GM18907 (cell line): Measurements from ENCODE around the gene UCHL3.
A peak's percentile ranks its signal among the peaks of the same experiment; 100 is the strongest.

ENCODE experiments used
- ATAC-seq: cut with Tn5 transposase; IDR thresholded peaks from one replicate; pipeline ENCODE4 v1.9.1; 2021; ENCODE audit warnings: mild to moderate bottlenecking, moderate library complexity; ENCODE audit not compliant: unreplicated experiment

The UCHL3 gene

DNA sequence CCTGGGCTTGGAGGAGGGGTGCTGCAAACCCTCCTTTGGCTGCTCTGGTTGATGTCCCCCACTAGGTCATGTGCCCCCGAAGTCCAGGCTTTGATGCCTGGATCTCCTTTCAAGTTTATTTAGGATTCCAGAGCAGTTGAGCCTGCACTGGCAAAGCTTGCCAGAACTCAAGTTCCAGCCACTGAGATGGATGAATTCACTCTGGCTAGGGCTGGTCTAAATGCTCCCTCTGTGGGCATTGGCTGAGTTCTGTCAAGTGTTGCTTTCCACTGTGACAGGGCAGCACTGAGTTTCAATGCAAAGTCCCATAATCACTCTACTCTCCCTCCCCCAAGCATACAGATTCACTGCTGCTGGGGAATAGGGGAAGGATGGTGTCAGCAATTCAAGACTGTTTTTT is 68.7 kb downstream of the UCHL3 start:
- ATAC-seq = no peak

DNA sequence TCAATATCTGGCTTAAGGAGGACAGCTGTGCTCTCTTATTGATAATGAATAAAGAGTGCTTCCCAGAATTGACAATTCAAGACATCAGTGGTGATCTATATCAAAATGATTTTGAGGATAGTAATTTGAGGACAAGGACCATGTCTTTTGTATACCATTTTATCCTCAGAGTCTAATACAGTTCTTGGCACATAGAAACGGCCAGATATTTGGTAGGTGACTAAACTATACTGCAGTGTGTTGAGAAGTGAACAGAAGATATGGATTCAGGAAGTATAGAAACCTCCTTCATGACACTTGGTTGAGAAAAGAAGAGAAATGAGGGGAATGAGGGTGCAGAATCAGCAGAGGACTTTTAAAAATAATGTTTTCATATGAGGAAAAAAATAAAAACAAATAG is 70.4 kb downstream of the UCHL3 start:
- no peak for ATAC-seq

DNA sequence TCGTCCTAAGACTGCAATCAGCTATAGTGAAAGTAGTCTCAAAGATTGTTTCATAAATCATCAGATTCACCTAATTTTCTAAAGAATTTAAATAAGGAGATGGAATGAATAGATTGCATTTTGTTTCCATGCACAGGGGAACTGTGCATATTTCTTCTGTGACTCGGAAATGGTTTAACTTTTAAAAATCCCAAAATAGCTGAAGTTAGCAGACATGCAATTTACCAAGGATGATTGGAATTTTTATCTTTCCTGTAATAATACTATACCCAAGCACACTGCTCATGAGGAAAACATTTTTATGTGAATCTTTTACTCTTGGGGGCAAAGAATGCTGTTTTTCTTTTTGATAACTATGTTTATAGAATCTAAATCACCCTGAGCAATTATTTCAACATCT is 71.6 kb downstream of the UCHL3 start:
- ATAC-seq = no peak

DNA sequence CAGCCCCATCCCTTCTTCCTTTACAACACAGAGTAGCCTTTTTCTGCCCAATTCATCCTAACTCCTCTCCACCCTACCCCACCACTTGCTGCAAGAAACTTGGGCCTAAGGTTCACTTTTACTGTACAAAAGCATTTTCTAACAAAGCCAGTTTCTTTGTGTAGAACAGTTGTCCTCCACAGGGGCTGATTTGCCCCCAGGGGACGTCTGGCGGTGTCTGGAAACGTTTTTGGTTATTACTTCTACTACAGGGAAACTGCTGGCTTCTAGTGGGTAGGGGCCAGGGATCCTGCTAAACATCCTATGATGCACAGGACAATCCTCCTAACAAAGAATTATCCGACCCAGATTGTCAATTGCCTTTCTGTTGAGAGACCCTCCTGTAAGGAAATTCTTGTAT is 79.2 kb downstream of the UCHL3 start:
- ATAC-seq = no peak

DNA sequence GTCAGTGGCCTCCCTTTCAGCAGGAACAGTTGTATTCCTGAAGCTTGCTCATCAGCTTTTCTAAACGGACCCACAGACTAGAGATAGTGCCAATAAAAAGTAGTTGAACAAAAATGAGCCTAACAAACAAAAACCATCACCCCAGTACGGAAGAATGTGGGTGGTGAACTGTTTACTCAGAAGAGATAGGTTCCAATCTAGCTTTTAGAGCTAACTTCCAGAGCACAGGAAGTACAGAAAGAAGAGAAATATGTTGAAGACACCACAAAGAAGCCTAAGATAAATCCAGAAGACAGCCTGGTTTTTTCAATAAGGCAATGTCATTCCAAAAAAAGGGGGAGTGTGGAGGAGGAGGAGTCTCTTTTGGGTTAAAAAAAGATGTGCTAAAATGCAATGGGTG is 83.7 kb downstream of the UCHL3 start:
- ATAC-seq = no peak

DNA sequence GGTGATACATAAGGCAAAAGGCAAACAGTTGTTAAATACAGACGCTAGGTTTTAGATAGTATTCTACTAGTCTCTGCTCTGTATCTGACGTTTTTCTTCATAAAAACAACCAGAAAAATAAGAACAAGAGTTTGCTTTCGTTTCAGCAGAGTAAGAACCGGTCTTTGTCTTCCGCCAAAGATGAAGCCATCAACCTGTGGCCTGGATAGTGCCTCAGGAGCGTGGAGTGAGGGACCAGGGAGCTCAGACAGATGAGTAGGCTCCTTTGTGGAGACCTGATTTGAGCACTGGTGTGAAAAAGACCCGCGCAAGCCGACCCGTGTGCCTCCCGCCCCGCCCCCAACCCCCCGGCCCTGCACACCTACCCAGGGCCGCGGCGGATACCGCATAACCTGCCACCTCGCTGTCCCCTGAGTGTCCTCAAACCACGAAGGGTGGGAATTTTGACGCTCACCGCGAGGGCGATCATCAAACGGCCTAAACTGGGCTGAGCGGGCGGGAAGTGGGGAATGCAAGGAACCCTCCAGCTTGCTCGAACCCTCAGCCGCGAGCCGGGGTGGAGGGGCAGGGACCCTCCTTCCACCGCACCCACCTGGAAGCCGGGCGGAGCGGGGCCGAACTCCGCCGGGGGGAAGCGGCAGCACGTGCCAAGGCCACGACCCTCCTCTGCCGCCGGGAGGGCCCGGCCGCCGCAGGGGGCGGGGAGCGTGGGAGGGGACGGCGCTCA is 85.7 kb downstream of the UCHL3 start:
- ATAC-seq = no peak

DNA sequence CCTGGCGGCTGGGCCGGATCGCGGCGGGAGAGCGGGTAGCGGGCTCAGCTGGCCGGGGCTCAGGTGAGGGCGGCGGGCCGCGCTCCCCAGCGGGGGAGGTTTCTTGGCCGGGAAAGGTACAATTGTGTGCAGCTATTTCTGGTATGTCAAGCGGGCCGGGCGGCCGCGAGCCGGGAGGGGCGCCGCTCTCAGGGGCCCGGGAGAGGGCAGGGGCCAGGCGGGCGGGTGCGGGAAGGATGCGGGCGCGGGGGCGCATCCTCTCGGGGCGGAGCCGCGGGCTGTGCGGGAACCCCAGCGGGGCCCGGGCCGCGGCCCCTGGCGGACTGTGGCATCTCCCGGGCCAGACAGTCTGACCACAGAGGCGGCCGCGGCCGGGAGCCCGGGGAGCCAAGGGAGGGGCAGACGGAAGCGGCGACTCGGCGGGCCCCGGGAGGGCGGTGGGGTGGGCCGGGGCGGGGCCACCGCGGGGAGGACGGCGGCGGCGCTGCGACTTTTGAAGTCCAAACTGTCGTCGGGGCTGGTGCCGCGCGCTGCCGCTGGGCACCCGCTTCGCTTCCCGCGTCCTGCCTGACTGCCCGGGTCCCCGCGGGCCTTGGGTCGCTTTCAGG is 86.3 kb downstream of the UCHL3 start, which contains the start of gene LMO7:
LMO7 (plus strand) TSS at position 503 of the 608 bp plus-strand sequence. CDS start 328 bp downstream, outside the sequence.
- peak; percentile 67 for ATAC-seq

DNA sequence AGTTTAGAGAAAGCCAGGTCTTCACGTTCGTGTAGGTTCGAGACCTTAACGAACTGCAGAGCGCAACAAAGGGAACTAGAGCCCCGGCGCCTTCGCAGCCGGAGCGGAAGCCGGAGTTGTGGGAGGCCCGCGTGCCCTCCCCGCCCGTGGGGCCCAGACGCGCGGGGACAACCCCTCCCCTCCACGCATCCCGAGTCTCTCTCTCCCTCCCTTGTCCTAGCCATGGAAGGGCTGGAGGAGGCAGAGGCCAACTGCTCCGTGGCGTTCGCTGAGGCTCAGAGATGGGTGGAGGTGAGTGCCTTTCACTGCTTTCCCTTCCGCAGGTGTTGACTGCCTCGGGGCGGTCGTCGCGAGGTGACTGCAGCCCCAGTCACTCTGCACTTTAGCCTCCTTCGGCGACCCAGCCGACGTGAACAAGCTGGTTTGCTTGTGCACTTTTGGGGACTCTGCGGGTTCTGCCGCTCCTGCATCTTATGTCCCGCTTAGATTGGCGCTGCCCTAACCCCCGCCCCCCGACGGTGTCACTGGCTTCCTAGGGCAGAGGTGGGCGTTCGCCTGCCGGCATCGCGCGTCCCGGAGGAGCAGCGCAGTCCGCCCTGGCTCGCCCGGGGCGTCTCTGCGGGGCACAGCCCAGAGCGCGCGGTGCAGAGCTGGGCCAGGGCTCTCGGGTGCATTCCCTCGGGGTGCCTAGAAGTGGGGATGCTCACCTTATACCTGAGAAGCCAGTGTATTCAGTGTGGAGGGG is 87.0 kb downstream of the UCHL3 start:
- peak; percentile 55 for ATAC-seq

DNA sequence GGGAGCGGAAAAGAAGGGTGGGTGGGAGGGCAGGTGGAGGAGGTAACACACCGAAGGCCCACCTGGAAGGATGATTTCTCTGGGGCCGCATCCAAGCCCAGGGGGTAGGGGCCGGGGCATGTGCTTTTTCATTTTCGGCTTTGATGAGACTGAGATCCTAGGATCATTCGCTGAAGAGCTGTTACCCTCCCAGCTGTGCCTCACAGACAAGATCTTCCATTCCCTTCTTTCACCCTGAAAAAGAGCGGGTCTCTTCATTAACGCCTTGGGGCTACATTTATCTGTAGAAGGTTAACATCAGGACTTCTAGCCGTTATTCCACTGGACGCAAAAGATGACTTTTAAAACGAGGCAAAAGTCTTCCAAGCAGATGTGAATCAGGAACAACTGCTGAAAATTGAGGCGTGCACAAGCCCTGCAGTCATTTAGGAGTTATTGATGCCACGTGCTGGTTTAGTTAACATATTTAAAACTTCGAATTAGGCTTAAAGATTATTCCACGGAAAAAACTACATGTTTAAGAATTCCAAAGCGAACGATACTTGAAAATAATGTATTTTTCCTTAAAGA is 87.7 kb downstream of the UCHL3 start:
- no peak for ATAC-seq

DNA sequence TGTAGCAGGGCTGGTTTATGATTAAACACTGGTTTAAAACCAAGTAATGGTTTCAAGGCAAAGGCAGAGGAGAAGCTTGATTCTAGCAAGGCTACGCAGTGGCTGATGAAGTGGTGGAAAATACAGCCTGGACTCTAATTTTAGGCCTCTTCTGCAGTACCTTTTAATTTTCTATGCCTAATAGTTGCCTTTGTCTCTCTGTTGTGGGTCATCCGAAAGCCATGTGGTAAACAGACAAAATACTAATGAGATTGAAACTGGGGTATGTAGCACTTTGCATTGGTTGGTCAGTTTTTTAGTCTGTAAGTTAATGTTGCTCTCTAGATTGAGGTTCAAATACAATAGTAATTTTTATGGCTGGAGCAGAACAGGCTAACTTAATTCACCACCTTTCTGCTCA is 89.9 kb downstream of the UCHL3 start:
- no peak for ATAC-seq

DNA sequence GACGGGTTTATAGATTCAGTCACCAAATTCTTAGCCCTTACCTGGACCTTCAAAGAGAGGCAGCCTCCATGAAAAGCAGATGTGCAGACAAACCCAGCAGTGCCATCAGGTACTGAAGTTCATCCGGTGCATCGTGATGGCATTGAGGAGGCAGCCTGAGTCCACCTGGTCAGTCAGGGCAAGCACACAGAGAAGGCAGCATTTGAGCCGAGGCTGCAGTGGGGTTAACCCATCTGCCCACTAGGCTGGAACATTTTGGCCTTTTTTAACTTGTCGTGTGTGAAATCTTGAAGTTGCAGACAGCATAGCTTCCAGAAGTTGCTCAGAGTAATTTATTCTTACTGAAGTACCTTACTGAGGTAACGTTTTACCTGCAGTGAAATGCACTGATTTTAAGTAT is 91.4 kb downstream of the UCHL3 start:
- no peak for ATAC-seq

DNA sequence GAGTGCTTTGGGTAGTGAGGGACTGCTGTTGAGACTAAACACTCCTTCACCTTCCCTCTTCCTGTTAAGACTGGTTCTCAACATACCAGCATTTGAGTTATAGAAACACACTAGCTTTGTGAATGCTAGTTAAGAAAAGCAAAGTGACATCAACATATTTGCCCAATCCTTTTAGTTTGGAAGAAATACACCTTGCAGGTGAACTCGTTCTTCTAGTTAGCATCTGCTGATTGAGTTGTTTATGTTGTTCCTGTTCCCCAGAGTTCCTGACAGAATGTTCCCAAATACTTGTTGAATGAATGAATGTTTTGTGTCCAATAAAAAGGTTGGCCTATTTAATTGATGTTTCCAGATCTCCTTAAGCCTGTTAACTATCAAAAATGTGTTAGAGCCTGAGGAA is 93.6 kb downstream of the UCHL3 start:
- no peak for ATAC-seq

DNA sequence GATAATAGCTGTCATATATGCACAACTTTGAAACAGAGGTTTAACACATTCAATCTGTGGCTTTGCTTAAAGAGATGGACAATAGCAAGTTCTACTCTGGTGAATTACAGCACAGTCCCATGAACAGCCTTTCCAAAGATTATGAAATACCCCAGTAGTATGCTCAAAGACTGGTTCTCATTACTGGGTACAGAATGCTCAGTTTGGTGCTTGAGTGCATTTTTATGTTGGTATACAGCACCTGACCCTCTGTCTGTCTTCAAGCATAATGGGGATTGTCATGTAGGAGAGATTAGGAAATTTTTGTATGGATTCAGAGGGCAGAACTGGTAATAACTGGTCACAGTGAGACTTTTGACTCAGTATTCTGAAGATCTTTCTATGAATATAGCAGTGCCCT is 94.1 kb downstream of the UCHL3 start:
- no peak for ATAC-seq

DNA sequence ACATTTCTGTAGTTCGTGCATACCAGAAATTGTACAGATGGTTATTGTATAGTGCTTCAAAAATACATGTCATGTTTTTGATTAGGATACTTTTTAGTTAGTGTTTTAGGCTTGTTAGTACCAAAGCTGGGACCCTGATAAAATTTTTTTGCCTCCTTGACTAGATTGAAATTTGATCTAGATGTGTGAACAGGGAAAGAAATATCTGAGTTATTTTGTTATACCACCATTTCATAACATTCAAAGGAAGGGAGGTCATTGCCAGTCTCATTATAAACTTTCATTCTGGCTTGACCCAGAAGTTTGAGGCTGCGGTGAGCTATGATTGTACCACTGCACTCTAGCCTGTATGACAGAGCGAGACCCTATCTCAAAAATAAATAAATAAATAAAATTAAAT is 95.5 kb downstream of the UCHL3 start:
- no peak for ATAC-seq

DNA sequence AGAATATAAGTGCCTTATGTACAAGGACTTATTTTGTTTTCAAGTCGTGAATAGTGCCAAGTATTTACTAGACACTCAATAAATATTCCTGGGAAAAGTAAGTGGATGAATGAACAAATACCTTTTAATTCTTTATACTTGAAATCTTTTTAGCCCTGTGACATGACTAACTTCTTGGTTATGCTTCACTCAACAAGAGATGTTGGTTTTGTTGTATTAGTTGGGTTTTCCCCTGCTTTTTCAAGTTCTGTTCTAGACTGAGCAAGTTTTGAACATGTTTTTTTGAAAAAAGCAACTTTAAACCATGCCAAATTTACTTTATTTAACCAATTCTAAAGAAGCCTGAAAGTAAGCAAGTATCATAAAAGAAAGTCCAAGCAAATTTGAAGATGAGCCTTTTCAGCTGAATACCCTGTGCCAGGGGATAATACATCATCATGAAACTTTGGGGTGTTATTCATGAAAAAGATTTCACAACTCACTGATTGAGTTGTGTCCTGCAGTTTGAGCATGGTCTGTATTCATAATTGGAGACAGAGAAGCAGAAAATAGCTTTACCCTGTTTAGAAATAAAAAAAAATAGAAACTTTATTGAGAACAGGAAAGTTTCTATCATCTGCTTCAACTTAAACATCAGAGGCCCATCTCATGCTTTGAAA is 97.7 kb downstream of the UCHL3 start:
- peak; percentile 88 for ATAC-seq

DNA sequence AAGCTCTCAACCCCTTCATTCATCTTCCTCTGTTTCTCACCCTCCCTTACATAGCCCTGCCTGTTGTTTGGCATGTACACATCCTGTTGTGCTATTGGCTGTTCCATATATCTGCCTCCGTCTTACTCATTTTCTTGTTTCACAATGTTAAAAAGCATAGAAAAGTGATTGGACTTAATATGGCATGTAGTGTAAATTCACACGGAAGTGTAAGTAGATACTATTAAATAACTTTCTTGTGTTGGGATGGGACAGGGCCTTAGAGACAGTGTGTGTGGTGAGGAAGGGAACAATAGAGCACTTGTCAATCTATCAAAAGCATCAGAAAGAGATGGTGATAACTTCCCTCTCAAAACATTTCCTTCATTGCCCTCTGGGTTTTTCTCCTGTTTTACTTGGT is 98.9 kb downstream of the UCHL3 start:
- ATAC-seq = no peak

DNA sequence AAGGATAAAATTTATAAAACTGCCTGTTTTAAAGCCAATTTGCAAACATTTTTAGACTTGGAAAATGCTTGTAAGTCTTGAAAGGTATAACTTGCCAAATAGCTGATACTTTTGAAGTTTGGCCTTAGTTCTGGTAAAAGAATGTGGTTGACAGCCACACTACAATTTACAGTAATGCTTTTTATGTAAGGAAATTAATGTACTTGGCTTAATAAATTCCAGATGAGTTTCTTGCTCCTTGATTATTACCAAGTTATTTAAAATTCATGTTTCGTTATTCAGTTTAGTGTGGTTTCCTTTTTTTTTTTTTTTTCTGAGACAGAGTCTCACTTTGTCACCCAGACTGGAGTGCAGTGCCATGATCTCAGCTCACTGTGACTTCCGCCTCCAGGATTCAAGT is 101.4 kb downstream of the UCHL3 start:
- ATAC-seq = no peak

DNA sequence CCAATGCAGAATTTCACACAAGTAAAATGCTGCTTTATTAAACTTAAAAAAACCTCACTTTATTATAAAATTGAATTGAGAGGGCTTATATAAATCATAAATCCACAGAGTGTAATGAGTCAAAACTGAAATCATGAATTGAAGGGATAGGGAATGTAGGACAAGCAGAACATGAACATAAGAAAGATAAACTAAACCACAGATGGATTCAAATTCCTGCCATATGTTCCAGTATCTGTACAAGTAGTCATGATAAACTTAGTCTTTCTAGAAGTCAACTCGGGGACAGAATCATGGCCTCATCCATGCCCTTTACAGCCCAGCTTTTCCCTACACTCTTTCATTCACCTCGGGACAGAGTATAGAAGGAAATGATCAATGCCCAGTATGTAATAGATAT is 103.1 kb downstream of the UCHL3 start:
- ATAC-seq = no peak
